Esophagus muscularis mucosa (tissue), 4 donors: ENCODE results near the gene PDE4D. TPM values are rescaled to one million over a fixed set of nuclear protein-coding genes. Genes with fewer than 3 reads are reported as not detected.

Experiments
- DNase-seq: peaks from one replicate; pipeline ENCODE4 v3.0.0-alpha.2; 2017; ENCODE audit errors: extremely low spot score
- H3K27ac ChIP-seq, 4 donors: fragments of 200-600 bp; sonication (generic); replicated peaks in 1 of 4; 1 replicate in 3 of 4; 2 replicates in 1 of 4; pipeline ENCODE4 v1.5.1; 2016 to 2019; ENCODE audit warnings: mild to moderate bottlenecking in 1 of 4
- H3K27me3 ChIP-seq, 4 donors: fragments of 200-600 bp; sonication (generic); one replicate each; pipeline versions ENCODE4 v1.5.1 to v1.6.0; 2016 to 2019
- H3K36me3 ChIP-seq, 4 donors: fragments of 200-600 bp; sonication (generic); one replicate each; pipeline ENCODE4 v1.5.1; 2016 to 2019
- H3K4me1 ChIP-seq, 4 donors: fragments of 200-600 bp; sonication (generic); one replicate each; pipeline ENCODE4 v1.5.1; 2016 to 2019
- H3K4me3 ChIP-seq, 4 donors: fragments of 200-600 bp; sonication (generic); 1 replicate in 2 of 4; 2 replicates in 2 of 4; pipeline ENCODE4 v1.5.1; 2016 to 2019; ENCODE audit warnings: mild to moderate bottlenecking in 4 of 4, moderate library complexity in 1 of 4
- H3K9me3 ChIP-seq, 4 donors: fragments of 200-600 bp; sonication (generic); 1 replicate in 3 of 4; 2 replicates in 1 of 4; pipeline ENCODE4 v1.5.1; 2016 to 2019
- CTCF ChIP-seq, 3 experiments: fragments of 200-600 bp in 2 of 3; fragments of 450-650 bp in 1 of 3; sonication (generic) in 2 of 3; IDR thresholded peaks; one replicate each; pipeline ENCODE4 v1.5.1; 2017 to 2019; ENCODE audit warnings: antibody characterized with exemption in 3 of 3, mild to moderate bottlenecking in 2 of 3, moderate library complexity in 1 of 3
- EP300 ChIP-seq: sonication (generic); formaldehyde crosslinking; IDR thresholded peaks from one replicate; pipeline ENCODE4 v1.6.1; 2017; ENCODE audit warnings: antibody characterized with exemption
- POLR2A ChIP-seq: fragments of 450-650 bp; IDR thresholded peaks from one replicate; pipeline ENCODE4 v1.6.1; 2017; ENCODE audit warnings: antibody characterized with exemption, moderate library complexity, mild to moderate bottlenecking, low read depth
- POLR2AphosphoS5 ChIP-seq, 2 donors: sonication (generic); formaldehyde crosslinking; IDR thresholded peaks; one replicate each; pipeline ENCODE4 v1.6.1; 2017; ENCODE audit warnings: antibody characterized with exemption in 2 of 2
- WGBS: methylation state at CpG from one replicate; pipeline ENCODE4 v1.1.5; 2018; 5-methylcytosine and 5-hydroxymethylcytosine counted together
- intact Hi-C: fragments of 100-400 bp; cut with DNase I; formaldehyde crosslinking; loops from one replicate; pipeline ENCODE4 v1.15.1; 2023
- total RNA-seq, 4 donors: library from RNA; depleted of rRNA; stranded (reverse); fragments of >200 nt; gene quantifications; one replicate each; pipeline versions ENCODE4 v1.1.0 to v1.2.1, GENCODE V29; 2016

PDE4D gene
- total RNA-seq, 4 donors from 2014 or later, result 39.2 to 87.0 (median 50.2) TPM

GRCh38 chr5:59019078-59019477 lies 874.4 kb downstream of the PDE4D start:
- DNase-seq, result no peak
- no peaks in the 10 kb centered on the region for H3K36me3 ChIP-seq
- 80% methylated on average over 1 of the region's 1 CpG for WGBS
- H3K27ac ChIP-seq, result no peak overlapping the region
- no peak overlapping the region for H3K4me3 ChIP-seq
- no peak for TF ChIP-seq POLR2AphosphoS5 (IDR thresholded peaks at IDR 0.05)
- H3K9me3 ChIP-seq, result no peaks in the 10 kb centered on the region
- H3K27me3 ChIP-seq, result no peaks in the 10 kb centered on the region
- intact Hi-C loops, result no loop called here
- H3K4me1 ChIP-seq, result peaks cover 5 to 21% (median 12%) of the 10 kb centered on the region in 4 donors

- Histone ChIP-seq H3K4me1 (peaks cover 5 to 21% (median 10%) of the 10 kb centered on the region in 4 donors), H3K9me3 (peaks cover 0 to 3% (median under 1%) of the 10 kb centered on the region in 4 donors), H3K36me3 (no peaks in the 10 kb centered on the region), H3K4me3 (no peak overlapping the region), H3K27me3 (no peaks in the 10 kb centered on the region), H3K27ac (no peak overlapping the region)
- 94% methylated on average over 5 of the region's 5 CpGs for WGBS
- TF ChIP-seq CTCF (IDR thresholded peaks at IDR 0.05) (no peak), EP300 (no peak), POLR2AphosphoS5 (IDR thresholded peaks at IDR 0.05) (no peak), POLR2A (no peak)
- no peak for DNase-seq
- intact Hi-C loops, result no loop called here
Observed at GRCh38 chr5:59016925-59017324, 876.6 kb downstream of the PDE4D start.

- no peak overlapping the region for H3K27ac ChIP-seq
- DNase-seq, result no peak
- intact Hi-C loops, result loop anchor here (5.0 kb wide), 1 partner anchor 122 kb away; no protein-coding TSS in a partner anchor
Observed at GRCh38 chr5:59008816-59009473, 884.6 kb downstream of the PDE4D start.

GRCh38 chr5:59007460-59008063 lies 886.0 kb downstream of the PDE4D start:
- DNase-seq, result no peak
- Histone ChIP-seq H3K36me3 (no peaks in the 10 kb centered on the region), H3K4me1 (peaks cover 8 to 36% (median 15%) of the 10 kb centered on the region in 4 donors), H3K27me3 (no peaks in the 10 kb centered on the region), H3K4me3 (no peak overlapping the region), H3K9me3 (peaks cover 0 to 11% (median 5%) of the 10 kb centered on the region in 4 donors), H3K27ac (no peak overlapping the region)
- TF ChIP-seq CTCF (IDR thresholded peaks at IDR 0.05) (peak in 2 of 3 experiments; percentile 32 to 43), POLR2AphosphoS5 (IDR thresholded peaks at IDR 0.05) (no peak)
- intact Hi-C loops, result loop anchor here (5.0 kb wide), 1 partner anchor 120 kb away; no protein-coding TSS in a partner anchor
- WGBS, result 34% methylated on average over 2 of the region's 2 CpGs

More at GRCh38 chr5:59008816-59009473, 884.6 kb downstream of the PDE4D start:
- peaks cover 0 to 11% (median 5%) of the 10 kb centered on the region in 4 donors for H3K9me3 ChIP-seq
- H3K4me3 ChIP-seq, result no peak overlapping the region
- no peaks in the 10 kb centered on the region for H3K36me3 ChIP-seq
- H3K27me3 ChIP-seq, result no peaks in the 10 kb centered on the region
- TF ChIP-seq POLR2A (no peak), POLR2AphosphoS5 (IDR thresholded peaks at IDR 0.05) (no peak), CTCF (IDR thresholded peaks at IDR 0.05) (no peak), EP300 (no peak)
- H3K4me1 ChIP-seq, result peaks cover 0 to 28% (median 10%) of the 10 kb centered on the region in 4 donors

GRCh38 chr5:59005934-59006701 lies 887.4 kb downstream of the PDE4D start:
- Histone ChIP-seq H3K27me3 (no peaks in the 10 kb centered on the region), H3K27ac (no peak overlapping the region), H3K36me3 (no peaks in the 10 kb centered on the region), H3K4me1 (peaks cover 8 to 51% (median 28%) of the 10 kb centered on the region in 4 donors), H3K9me3 (peaks cover 0 to 1% (median under 1%) of the 10 kb centered on the region in 4 donors), H3K4me3 (no peak overlapping the region)
- no peak for TF ChIP-seq POLR2A
- no peak for TF ChIP-seq POLR2AphosphoS5 (IDR thresholded peaks at IDR 0.05)
- TF ChIP-seq CTCF (IDR thresholded peaks at IDR 0.05), result no peak
- TF ChIP-seq EP300, result no peak
- WGBS, result 93% methylated on average over 7 of the region's 7 CpGs
- intact Hi-C loops, result loop anchor here (5.0 kb wide), 1 partner anchor 119 kb away; no protein-coding TSS in a partner anchor
- no peak for DNase-seq
